Measurements from ENCODE around the gene SYNE3.

GRCh38 chr14:95529216-95529615 is 12.8 kb upstream of the SYNE3 start:
- TF ChIP-seq MXI1 (IDR thresholded peaks at IDR 0.05; ENCODE audit: low read depth, low read length), result no peak
- TF ChIP-seq EP300 (IDR thresholded peaks at IDR 0.05; ENCODE audit: borderline replicate concordance in 1 of 2, control insufficient read depth in 1 of 2, low read depth in 2 of 2, low read length in 2 of 2), result no peak
- no peak for TF ChIP-seq CTCF (IDR thresholded peaks at IDR 0.05 in 2 of 3, conservative IDR thresholded peaks at IDR 0.05 in 1 of 3; ENCODE audit: control insufficient read depth in 2 of 3, extremely low read depth in 1 of 3, insufficient read depth in 1 of 3, low read depth in 3 of 3, low read length in 3 of 3)
- TF ChIP-seq EGR1 (IDR thresholded peaks at IDR 0.05; ENCODE audit: borderline replicate concordance in 1 of 2, low read depth in 2 of 2, low read length in 2 of 2), result no peak
- no peak for TF ChIP-seq SPI1 (IDR thresholded peaks at IDR 0.05; ENCODE audit: borderline replicate concordance, insufficient read depth, low read depth, low read length)
- TF ChIP-seq POLR2AphosphoS5 (IDR thresholded peaks at IDR 0.05; ENCODE audit: low read length), result no peak
- no peak for TF ChIP-seq KDM1A (IDR thresholded peaks at IDR 0.05; ENCODE audit: borderline replicate concordance)
- no peak for TF ChIP-seq NRF1 (conservative IDR thresholded peaks at IDR 0.05; ENCODE audit: low read depth, low read length)
- TF ChIP-seq, protein P1, sequence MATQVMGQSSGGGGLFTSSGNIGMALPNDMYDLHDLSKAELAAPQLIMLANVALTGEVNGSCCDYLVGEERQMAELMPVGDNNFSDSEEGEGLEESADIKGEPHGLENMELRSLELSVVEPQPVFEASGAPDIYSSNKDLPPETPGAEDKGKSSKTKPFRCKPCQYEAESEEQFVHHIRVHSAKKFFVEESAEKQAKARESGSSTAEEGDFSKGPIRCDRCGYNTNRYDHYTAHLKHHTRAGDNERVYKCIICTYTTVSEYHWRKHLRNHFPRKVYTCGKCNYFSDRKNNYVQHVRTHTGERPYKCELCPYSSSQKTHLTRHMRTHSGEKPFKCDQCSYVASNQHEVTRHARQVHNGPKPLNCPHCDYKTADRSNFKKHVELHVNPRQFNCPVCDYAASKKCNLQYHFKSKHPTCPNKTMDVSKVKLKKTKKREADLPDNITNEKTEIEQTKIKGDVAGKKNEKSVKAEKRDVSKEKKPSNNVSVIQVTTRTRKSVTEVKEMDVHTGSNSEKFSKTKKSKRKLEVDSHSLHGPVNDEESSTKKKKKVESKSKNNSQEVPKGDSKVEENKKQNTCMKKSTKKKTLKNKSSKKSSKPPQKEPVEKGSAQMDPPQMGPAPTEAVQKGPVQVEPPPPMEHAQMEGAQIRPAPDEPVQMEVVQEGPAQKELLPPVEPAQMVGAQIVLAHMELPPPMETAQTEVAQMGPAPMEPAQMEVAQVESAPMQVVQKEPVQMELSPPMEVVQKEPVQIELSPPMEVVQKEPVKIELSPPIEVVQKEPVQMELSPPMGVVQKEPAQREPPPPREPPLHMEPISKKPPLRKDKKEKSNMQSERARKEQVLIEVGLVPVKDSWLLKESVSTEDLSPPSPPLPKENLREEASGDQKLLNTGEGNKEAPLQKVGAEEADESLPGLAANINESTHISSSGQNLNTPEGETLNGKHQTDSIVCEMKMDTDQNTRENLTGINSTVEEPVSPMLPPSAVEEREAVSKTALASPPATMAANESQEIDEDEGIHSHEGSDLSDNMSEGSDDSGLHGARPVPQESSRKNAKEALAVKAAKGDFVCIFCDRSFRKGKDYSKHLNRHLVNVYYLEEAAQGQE (IDR thresholded peaks at IDR 0.05; ENCODE audit: low read depth, low read length), result no peak
- TF ChIP-seq BCL11A (IDR thresholded peaks at IDR 0.05; ENCODE audit: low read depth, low read length), result no peak

All from GM12878 (cell line).